NCI-H187 (cell line): ENCODE data around the gene COL6A1.

Experiments
- DNase-seq, 2 experiments: peaks; one replicate each; lab custom pipeline; 2025; lab: John Stamatoyannopoulos, UW

COL6A1 gene

GRCh38 chr21:45981151-45982091 is at the start of gene COL6A1:
Gene COL6A1, plus strand, starts transcription at chr21:45981770. Its CDS starts 81 bp downstream, at chr21:45981851.
- no peak for DNase-seq

DNA sequence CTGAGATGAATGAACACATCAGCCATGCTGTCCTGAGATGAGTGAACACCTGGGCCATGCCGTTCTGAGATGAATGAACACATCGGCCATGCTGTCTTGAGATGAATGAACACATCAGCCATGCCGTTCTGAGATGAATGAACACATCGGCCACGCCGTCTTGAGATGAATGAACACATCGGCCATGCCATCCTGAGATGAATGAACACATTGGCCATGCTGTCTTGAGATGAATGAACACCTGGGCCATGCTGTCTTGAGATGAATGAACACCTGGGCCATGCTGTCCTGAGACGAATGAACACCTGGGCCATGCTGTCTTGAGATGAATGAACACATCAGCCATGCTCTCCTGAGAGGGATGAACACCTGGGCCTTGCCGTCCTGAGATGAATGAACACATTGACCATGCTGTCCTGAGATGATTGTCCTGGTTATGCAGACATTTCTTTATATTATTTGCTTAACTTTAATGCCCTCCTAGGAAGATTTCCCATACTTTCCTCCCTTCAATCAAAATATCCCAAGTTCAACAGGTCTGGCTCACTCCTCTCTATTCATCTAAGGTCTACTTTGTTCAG is 48.6 kb upstream of the COL6A1 start:
- no peak for DNase-seq

DNA sequence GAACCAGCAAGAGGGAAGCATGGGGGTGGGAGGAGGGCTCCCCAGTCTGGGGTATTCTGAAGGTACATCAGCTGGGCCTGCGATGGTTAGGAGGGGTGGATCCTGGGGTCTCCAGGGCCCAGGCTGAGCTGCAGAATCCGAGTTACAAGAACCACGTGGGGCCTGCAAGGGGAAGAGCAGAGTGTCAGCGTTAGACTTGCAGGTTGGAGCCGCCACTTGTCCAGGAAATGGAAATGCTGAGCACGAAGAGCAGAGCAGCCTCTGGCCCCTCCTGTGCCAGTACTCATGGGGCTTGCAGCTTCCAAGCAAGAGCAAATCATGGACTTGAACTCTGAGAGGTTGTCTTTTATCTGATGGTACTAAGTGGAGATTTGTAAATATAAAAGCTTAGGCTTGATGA is 47.5 kb upstream of the COL6A1 start:
- DNase-seq: no peak

DNA sequence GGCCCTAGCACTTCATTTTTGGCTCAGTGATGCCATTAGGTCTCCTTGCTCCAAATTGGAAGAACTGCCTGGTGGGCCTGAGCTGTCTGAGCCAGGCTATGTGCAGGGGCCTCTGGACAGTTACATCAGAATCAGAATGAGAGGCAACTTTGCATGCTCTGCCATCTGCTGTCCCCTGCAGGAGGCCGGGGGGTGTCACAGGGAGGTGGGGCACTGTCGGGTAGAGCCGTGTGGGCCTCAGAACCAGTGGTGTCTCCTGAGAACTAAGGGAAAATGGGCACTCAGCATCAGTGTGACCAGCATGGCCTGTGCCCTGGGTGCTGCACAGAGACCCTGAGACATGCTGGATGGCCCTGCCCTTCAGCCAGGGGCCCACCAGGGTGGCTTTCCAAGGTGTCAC is 47.0 kb upstream of the COL6A1 start:
- DNase-seq: no peak

GRCh38 chr21:45935628-45936027 is 45.9 kb upstream of the COL6A1 start:
- DNase-seq: no peak

GRCh38 chr21:45937721-45938452 is 43.7 kb upstream of the COL6A1 start:
- no peak for DNase-seq

GRCh38 chr21:45938453-45938755 is 43.2 kb upstream of the COL6A1 start:
- no peak for DNase-seq

- DNase-seq: no peak
Observed at GRCh38 chr21:45938811-45939520, 42.6 kb upstream of the COL6A1 start.

DNA sequence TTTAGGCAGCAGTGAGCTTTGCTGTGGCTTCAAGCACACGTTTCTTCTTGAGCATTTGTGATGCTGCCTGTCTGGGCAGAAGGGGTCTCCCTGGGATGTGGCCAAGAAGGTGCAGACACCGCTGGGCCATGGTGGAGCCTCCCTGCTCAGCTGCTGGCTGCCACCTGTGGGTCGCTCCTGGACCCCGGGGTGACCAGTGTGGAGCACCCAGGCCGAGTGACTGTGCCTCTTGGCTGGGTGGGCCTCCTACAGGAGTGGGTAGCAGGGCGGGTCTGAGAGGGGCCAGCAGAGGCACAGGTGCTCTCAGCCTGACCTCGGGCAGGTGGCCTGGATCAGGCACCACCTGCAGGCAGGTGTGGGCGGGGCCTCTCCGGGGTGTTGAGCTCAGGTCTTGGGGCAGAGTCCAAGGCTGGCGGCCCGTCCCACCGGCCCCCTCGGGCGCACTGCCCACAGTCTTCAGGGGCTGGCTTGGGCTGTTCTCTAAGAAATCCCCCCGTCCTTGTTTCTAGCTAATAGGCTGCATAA is 42.0 kb upstream of the COL6A1 start:
- DNase-seq: no peak

GRCh38 chr21:45940091-45940490 is 41.5 kb upstream of the COL6A1 start:
- no peak for DNase-seq

DNA sequence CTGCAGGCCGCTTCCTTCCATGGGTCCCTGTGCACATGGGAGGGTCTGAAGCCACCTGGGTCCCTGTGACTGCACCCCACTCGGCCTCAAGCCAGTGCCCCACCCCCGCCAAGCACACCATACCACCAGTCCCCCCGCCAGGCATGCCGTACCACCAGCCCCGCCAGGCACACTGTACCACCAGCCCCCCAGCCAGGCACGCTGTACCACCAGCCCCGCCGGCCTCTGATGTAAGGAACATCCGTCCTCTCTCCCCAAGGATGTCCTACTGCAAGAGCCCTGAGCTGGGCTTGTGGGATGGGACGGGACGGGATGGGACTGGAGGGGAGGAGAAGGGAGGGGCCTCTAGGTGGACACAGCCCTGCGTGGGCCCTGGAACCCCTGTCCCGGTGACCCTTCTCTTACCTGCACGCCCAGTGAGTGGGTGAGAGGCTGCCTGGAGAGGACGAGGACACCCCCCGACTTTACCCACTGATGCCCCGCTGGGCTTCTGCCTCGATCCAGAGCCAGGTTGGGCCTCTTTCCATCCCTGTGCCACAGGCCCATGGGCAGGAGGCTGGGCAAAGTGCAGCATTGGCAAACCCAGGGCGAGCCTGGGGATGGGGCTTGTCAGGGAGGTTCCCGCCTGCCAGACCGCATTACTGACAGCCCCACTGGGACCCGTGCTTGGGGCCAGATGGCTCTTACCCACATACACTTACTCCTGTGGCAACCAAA is 40.8 kb upstream of the COL6A1 start:
- no peak for DNase-seq

DNA sequence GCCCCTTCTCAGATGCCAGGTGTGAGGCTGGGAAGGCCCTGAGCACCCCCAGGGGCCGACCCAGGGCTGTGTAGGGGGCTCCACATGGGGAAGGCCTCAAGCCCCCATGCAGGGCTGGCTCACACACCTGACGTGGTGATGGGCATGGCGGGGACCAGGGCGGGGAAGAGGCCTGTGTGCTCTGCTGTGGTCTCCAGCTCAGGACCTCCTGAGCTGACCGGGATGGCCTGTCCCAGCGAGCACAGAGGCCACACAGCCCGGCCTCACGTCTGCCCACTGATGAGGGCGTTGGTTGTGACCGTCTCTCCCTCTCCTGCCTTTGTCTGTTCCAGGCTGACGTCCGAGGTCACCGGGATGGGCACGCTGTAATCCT is 40.2 kb upstream of the COL6A1 start:
- no peak for DNase-seq

GRCh38 chr21:45941717-45942546 is 39.6 kb upstream of the COL6A1 start:
- DNase-seq: no peak

GRCh38 chr21:45942755-45943629 is 38.6 kb upstream of the COL6A1 start:
- no peak for DNase-seq

DNA sequence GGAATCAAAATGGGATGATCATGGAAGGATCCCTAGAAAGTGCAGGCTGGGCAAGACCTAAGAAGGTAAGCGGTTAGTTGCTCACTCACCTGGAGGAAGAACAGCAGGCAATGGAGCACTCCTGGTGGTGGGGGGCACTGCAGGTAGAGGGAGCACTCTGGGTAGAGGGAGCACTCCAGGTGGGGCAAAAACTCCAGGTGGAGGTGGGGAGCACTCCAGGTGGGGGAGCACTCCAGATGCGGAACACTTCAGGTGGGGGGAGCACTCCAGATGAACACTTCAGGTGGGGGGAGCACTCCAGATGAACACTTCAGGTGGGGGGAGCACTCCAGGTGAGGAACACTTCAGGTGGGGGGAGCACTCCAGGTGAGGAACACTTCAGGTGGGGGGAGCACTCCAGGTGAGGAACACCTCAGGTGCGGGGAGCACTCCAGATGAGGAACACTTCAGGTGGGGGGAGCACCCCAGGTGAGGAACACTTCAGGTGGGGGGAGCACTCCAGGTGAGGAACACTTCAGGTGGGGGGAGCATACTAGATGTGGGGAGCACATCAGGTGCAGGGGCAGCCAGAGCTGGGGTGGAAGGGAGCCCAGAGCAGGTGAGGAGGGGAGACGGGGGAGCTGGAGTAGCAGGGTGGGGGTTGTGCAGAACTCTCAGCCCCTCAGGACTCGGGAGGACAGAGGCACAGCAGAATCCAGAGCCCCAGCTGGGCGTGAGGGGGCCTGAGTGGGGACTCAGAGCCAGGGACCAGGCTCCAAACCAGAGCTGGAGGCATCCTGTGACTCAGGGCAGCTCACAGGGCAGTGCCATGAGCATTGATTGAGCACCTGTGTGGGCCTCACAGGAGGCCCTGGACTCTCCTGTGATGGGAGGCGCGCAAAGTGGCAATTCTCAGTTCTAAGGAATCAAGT is 37.7 kb upstream of the COL6A1 start:
- no peak for DNase-seq

DNA sequence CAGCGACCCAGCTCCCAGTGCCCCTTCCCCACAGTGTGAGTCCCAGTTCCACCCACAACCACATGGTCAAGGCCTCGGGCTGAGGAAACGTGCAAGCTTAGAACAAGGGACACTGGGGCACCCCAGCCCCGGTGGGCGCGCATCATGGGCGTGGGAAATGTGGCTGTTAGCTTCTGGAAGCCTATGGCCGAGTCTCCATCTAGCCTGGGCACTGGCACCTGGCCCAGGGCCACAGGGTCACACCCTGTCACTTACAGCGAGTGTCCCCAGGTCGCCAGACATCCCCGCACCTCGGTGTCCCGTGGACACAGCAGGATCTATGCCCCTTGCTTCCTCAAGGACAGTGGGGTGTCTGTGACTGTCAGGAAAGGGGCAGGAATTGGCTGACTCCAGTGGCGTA is 37.0 kb upstream of the COL6A1 start:
- no peak for DNase-seq

DNA sequence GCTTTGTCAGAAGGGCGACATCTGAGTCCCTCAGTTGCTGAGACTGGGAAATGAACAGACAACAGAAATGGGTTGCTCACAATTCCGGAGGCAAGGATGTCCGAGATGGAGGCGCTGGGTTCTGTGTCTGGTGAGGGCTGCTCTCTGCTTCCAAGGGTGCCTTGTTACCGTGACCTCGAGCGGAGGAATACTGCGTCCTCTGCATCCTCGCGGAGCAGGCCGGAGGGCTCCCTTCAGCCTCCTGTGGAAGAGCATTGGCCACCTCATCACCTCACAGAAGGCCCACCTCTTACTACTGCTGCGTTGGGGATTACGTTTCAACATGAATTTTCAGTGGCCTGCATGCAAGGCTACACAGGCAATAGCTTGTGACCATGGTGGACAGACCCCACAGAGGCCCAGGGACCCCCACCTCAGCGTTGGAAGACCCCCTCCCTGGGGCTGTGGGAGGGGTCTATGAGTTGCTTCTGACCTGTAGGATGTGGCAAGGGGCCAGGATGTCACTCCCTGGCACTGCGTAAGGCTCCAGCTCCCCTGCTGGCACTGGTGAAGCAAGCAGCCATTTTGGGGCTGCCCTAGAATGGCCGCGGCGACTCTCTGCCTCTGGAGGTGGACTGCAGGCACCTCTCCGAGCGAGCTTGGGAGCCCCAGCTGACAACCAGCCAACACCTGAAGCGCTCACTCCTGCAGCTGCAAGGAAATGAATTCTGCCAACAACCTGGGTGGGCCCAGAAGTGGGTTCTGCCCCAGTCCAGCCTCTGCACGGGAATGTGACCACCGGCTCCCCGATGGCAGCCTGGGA is 36.3 kb upstream of the COL6A1 start:
- DNase-seq: no peak

GRCh38 chr21:45945868-45946210 is 35.7 kb upstream of the COL6A1 start:
- no peak for DNase-seq
